ENCODE results near the gene THSD7B. TPM values are rescaled to one million over a fixed set of nuclear protein-coding genes. Genes with fewer than 3 reads are reported as not detected.

Gene THSD7B
- total and polyA plus RNA-seq, 10 of the 15 experiments (the other 5 are each of a cell fraction or from before 2014, with no cell fraction given): 0.03 to 0.56 (median 0.28) TPM

DNA sequence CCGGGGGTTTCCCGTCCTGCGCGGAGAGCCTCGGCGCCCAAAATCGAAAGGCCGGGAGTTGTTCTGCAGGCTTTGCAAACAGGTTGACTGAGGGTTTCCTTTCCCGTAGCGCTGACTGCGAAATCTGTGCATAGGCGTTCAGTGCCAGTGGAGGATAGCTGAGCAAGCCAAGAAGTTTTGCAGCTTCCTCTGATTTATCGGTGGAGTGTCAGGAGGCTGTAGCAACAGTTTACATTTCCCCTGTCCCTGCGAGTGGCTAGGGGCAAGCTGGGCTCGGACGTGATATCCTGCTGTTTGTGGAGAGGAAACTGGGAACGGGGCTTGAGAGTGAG lies 694 bp downstream of the THSD7B start:
- no peak for FAIRE-seq
- 2% methylated on average over 17 of the region's 17 CpGs for WGBS (ENCODE audit: insufficient coverage, insufficient replicate concordance, low lambda C conversion rate, missing lambda C conversion rate)
- TF ChIP-seq PAX5 (IDR thresholded peaks at IDR 0.05; ENCODE audit: borderline replicate concordance, low read depth, low read length) (no peak), RELA (IDR thresholded peaks at IDR 0.05; ENCODE audit: borderline replicate concordance, partially characterized antibody) (no peak), ATF7 (IDR thresholded peaks at IDR 0.05; ENCODE audit: low read depth) (no peak), MTA2 (IDR thresholded peaks at IDR 0.05; ENCODE audit: low read depth) (no peak), YBX1 (IDR thresholded peaks at IDR 0.05) (no peak), ZSCAN29 (IDR thresholded peaks at IDR 0.05) (no peak), TBL1XR1 (IDR thresholded peaks at IDR 0.05; ENCODE audit: low read depth, low read length) (no peak), YY1 (IDR thresholded peaks at IDR 0.05; ENCODE audit: low read depth, low read length) (no peak), CHD4 (IDR thresholded peaks at IDR 0.05) (no peak), MTA3 (IDR thresholded peaks at IDR 0.05; ENCODE audit: borderline replicate concordance, low read length) (no peak)
- TF ChIP-seq, protein P1, sequence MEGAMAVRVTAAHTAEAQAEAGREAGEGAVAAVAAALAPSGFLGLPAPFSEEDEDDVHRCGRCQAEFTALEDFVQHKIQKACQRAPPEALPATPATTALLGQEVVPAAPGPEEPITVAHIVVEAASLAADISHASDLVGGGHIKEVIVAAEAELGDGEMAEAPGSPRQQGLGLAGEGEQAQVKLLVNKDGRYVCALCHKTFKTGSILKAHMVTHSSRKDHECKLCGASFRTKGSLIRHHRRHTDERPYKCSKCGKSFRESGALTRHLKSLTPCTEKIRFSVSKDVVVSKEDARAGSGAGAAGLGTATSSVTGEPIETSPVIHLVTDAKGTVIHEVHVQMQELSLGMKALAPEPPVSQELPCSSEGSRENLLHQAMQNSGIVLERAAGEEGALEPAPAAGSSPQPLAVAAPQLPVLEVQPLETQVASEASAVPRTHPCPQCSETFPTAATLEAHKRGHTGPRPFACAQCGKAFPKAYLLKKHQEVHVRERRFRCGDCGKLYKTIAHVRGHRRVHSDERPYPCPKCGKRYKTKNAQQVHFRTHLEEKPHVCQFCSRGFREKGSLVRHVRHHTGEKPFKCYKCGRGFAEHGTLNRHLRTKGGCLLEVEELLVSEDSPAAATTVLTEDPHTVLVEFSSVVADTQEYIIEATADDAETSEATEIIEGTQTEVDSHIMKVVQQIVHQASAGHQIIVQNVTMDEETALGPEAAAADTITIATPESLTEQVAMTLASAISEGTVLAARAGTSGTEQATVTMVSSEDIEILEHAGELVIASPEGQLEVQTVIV (IDR thresholded peaks at IDR 0.05; ENCODE audit: borderline replicate concordance, partially characterized antibody): no peak
- TF ChIP-seq, protein P2, sequence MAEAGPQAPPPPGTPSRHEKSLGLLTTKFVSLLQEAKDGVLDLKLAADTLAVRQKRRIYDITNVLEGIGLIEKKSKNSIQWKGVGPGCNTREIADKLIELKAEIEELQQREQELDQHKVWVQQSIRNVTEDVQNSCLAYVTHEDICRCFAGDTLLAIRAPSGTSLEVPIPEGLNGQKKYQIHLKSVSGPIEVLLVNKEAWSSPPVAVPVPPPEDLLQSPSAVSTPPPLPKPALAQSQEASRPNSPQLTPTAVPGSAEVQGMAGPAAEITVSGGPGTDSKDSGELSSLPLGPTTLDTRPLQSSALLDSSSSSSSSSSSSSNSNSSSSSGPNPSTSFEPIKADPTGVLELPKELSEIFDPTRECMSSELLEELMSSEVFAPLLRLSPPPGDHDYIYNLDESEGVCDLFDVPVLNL (IDR thresholded peaks at IDR 0.05; ENCODE audit: low read depth, low read length): no peak
- TF ChIP-seq, protein P3, sequence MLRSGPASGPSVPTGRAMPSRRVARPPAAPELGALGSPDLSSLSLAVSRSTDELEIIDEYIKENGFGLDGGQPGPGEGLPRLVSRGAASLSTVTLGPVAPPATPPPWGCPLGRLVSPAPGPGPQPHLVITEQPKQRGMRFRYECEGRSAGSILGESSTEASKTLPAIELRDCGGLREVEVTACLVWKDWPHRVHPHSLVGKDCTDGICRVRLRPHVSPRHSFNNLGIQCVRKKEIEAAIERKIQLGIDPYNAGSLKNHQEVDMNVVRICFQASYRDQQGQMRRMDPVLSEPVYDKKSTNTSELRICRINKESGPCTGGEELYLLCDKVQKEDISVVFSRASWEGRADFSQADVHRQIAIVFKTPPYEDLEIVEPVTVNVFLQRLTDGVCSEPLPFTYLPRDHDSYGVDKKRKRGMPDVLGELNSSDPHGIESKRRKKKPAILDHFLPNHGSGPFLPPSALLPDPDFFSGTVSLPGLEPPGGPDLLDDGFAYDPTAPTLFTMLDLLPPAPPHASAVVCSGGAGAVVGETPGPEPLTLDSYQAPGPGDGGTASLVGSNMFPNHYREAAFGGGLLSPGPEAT (IDR thresholded peaks at IDR 0.05; ENCODE audit: low read depth): no peak
- TF ChIP-seq, protein P4, sequence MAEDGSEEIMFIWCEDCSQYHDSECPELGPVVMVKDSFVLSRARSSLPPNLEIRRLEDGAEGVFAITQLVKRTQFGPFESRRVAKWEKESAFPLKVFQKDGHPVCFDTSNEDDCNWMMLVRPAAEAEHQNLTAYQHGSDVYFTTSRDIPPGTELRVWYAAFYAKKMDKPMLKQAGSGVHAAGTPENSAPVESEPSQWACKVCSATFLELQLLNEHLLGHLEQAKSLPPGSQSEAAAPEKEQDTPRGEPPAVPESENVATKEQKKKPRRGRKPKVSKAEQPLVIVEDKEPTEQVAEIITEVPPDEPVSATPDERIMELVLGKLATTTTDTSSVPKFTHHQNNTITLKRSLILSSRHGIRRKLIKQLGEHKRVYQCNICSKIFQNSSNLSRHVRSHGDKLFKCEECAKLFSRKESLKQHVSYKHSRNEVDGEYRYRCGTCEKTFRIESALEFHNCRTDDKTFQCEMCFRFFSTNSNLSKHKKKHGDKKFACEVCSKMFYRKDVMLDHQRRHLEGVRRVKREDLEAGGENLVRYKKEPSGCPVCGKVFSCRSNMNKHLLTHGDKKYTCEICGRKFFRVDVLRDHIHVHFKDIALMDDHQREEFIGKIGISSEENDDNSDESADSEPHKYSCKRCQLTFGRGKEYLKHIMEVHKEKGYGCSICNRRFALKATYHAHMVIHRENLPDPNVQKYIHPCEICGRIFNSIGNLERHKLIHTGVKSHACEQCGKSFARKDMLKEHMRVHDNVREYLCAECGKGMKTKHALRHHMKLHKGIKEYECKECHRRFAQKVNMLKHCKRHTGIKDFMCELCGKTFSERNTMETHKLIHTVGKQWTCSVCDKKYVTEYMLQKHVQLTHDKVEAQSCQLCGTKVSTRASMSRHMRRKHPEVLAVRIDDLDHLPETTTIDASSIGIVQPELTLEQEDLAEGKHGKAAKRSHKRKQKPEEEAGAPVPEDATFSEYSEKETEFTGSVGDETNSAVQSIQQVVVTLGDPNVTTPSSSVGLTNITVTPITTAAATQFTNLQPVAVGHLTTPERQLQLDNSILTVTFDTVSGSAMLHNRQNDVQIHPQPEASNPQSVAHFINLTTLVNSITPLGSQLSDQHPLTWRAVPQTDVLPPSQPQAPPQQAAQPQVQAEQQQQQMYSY (CRISPR knock-in tag; IDR thresholded peaks at IDR 0.05): no peak
- TF ChIP-seq, protein P5, sequence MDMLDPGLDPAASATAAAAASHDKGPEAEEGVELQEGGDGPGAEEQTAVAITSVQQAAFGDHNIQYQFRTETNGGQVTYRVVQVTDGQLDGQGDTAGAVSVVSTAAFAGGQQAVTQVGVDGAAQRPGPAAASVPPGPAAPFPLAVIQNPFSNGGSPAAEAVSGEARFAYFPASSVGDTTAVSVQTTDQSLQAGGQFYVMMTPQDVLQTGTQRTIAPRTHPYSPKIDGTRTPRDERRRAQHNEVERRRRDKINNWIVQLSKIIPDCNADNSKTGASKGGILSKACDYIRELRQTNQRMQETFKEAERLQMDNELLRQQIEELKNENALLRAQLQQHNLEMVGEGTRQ (IDR thresholded peaks at IDR 0.05; ENCODE audit: borderline replicate concordance, low read depth, low read length): no peak

More for the DNA sequence above, 694 bp downstream of the THSD7B start:
- Histone ChIP-seq H3K27me3 (replicated peaks in 1 of 2; ENCODE audit: control insufficient read depth in 2 of 2, insufficient read depth in 2 of 2, low read length in 1 of 2) (peaks cover 9 to 18% of the 10 kb centered on the region in 2 experiments), H3K4me3 (no peak overlapping the region), H3K4me1 (ENCODE audit: control insufficient read depth, insufficient read depth, low read length) (no peaks in the 10 kb centered on the region), H3K36me3 (ENCODE audit: control insufficient read depth in 2 of 2, insufficient read depth in 2 of 2, low read length in 1 of 2) (no peaks in the 10 kb centered on the region), H3K9me3 (replicated peaks; ENCODE audit: control insufficient read depth, insufficient read depth, low read length) (no peaks in the 10 kb centered on the region), H3K27ac (ENCODE audit: control insufficient read depth, insufficient read depth) (no peak overlapping the region), H2AFZ (ENCODE audit: control insufficient read depth, low read depth, low read length) (no peak overlapping the region), H3K9ac (ENCODE audit: control insufficient read depth, insufficient read depth, low read length) (no peak overlapping the region), H3K4me2 (ENCODE audit: control insufficient read depth, insufficient read depth) (peak overlapping the region; percentile 42; the same call in 1 of the 2 replicates), H3K79me2 (ENCODE audit: control insufficient read depth, insufficient read depth, low read length) (no peaks in the 10 kb centered on the region), H4K20me1 (ENCODE audit: control insufficient read depth, insufficient read depth) (no peaks in the 10 kb centered on the region)
- ChIA-PET RAD21 (ENCODE audit: unreplicated experiment) (no interaction called here), SMC1A (ENCODE audit: uncharacterized antibody, unreplicated experiment) (no interaction called here), CTCF (no interaction called here), POLR2A (no interaction called here)
- no peak for DNase-seq (ENCODE audit: low read depth, low spot score)
- intact Hi-C loops (cut with micrococcal nuclease; ENCODE audit: unreplicated experiment): no loop called here
- ATAC-seq: peak; percentile 25; the same call in 2 of the 3 replicates
- no TSS peak for BruUV-seq (replicated peaks)
- in situ Hi-C loops (cut with MboI): no loop called here
